Measurements from ENCODE around the gene SH3RF3.

The SH3RF3 gene

GRCh38 chr2:109387221-109387735 is 258.3 kb downstream of the SH3RF3 start:
- no peak for DNase-seq (ENCODE audit: low spot score in 2 of 2)
- H3K4me1 ChIP-seq = no peaks in the 10 kb centered on the region
- in situ Hi-C loops (cut with MboI; ENCODE audit: low sequenced_read_pairs) = no loop called here
- no peak overlapping the region for H3K4me3 ChIP-seq
- no peaks in the 10 kb centered on the region for H3K36me3 ChIP-seq (replicated peaks)
- no peaks in the 10 kb centered on the region for H3K9me3 ChIP-seq
- H3K27me3 ChIP-seq (ENCODE audit: low read depth) = no peaks in the 10 kb centered on the region

GRCh38 chr2:109387778-109388469 is 258.9 kb downstream of the SH3RF3 start:
- Histone ChIP-seq H3K4me1 (no peaks in the 10 kb centered on the region), H3K9me3 (no peaks in the 10 kb centered on the region), H3K27me3 (ENCODE audit: low read depth) (no peaks in the 10 kb centered on the region), H3K4me3 (no peak overlapping the region), H3K36me3 (replicated peaks) (no peaks in the 10 kb centered on the region)
- DNase-seq (ENCODE audit: low spot score in 2 of 2) = no peak
- in situ Hi-C loops (cut with MboI; ENCODE audit: low sequenced_read_pairs) = no loop called here

DNA sequence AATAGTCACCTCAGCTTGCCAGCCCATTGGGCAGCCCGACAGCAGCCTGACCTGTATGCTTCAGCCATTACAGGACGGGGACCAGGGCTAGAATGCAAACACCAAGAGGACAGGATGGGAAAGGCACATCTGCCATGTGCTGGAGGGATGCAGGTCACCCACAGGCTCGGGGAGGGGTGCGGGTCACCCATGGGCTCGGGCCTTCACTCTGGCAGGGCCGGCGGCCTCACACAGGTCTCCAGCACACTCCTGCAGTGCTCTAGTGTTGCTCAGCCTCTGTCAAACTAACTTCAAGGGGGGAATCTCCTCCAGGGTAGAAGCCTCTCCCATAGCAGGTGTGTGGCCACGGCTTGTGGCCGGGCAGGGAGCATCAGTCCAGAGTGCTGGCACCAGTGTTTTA is 262.2 kb downstream of the SH3RF3 start:
- Histone ChIP-seq H3K4me1 (no peaks in the 10 kb centered on the region), H3K36me3 (replicated peaks) (no peaks in the 10 kb centered on the region)
- DNase-seq (ENCODE audit: low spot score in 2 of 2) = no peak

DNA sequence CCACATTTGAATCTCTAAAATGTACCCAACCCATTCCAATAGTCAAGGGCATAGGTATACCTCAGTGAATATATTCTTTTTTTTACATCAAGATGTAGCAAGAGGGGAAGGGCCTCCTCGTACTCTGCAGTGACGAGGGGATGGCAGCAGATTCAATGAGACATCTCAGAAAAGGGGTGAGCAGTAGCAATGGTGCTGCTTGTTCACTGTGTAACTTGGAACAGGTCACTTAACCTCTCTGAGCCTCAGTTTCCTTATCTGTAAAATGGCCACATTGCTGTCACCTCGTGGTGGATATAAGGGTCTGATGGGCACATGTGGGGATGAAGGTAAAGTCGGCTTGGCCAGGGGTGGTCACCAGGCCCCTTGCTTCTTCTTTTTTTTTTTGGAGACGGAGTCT is 263.1 kb downstream of the SH3RF3 start:
- no peaks in the 10 kb centered on the region for H3K4me1 ChIP-seq
- H3K9me3 ChIP-seq = no peaks in the 10 kb centered on the region
- H3K27me3 ChIP-seq (ENCODE audit: low read depth) = no peaks in the 10 kb centered on the region
- no peak for DNase-seq (ENCODE audit: low spot score in 2 of 2)
- in situ Hi-C loops (cut with MboI; ENCODE audit: low sequenced_read_pairs) = no loop called here
- no peaks in the 10 kb centered on the region for H3K36me3 ChIP-seq (replicated peaks)
- H3K4me3 ChIP-seq = no peak overlapping the region

More for the DNA sequence above, 262.2 kb downstream of the SH3RF3 start:
- no peak overlapping the region for H3K4me3 ChIP-seq
- H3K9me3 ChIP-seq = no peaks in the 10 kb centered on the region
- no peaks in the 10 kb centered on the region for H3K27me3 ChIP-seq (ENCODE audit: low read depth)
- in situ Hi-C loops (cut with MboI; ENCODE audit: low sequenced_read_pairs) = no loop called here

- H3K4me1 ChIP-seq = no peaks in the 10 kb centered on the region
- H3K4me3 ChIP-seq = no peak overlapping the region
- no peaks in the 10 kb centered on the region for H3K27me3 ChIP-seq (ENCODE audit: low read depth)
- H3K9me3 ChIP-seq = no peaks in the 10 kb centered on the region
- H3K36me3 ChIP-seq (replicated peaks) = no peaks in the 10 kb centered on the region
- no peak for DNase-seq (ENCODE audit: low spot score in 2 of 2)
- in situ Hi-C loops (cut with MboI; ENCODE audit: low sequenced_read_pairs) = no loop called here
These were observed 264.0 kb downstream of the SH3RF3 start for GRCh38 chr2:109392816-109393661.

- Histone ChIP-seq H3K9me3 (no peaks in the 10 kb centered on the region), H3K27me3 (ENCODE audit: low read depth) (no peaks in the 10 kb centered on the region), H3K4me3 (no peak overlapping the region), H3K4me1 (no peaks in the 10 kb centered on the region), H3K36me3 (replicated peaks) (no peaks in the 10 kb centered on the region)
- in situ Hi-C loops (cut with MboI; ENCODE audit: low sequenced_read_pairs) = no loop called here
- DNase-seq (ENCODE audit: low spot score in 2 of 2) = no peak
These were observed 264.6 kb downstream of the SH3RF3 start for GRCh38 chr2:109393662-109393972.

DNA sequence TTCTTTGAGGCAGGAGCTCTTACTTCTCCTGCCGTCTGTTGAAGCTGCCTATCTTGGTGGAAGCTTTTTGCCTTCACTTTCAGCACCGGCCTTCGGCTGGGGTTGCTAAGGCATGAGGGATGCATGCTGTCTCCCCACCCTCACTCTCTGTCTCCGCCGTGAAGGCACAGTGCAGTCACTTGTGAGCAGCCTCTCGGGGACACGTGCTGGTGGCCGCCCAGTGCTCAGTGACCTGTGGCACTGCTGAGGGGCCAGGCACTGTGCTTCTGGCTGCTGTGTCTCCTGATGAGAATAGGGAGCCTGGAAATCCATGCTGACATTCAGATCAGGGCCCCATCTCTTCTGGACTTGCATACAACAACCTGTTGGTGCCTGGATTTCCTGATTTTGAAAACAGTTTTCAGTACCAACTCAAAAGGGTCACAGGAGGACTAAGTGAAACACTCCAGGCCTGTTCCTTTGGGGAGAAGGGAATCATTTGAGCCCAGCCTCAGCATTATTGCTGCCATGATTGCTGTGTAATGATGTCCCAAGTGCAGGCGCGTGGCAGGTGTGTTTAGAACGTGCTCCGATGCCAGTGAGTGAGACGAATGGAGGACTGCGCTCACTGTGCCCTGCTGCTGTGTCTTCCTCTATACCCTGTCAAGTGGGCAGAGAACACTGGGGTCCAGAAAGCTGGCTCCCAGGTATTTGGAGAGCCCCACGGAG is 266.6 kb downstream of the SH3RF3 start:
- no peak for DNase-seq (ENCODE audit: low spot score in 2 of 2)
- in situ Hi-C loops (cut with MboI; ENCODE audit: low sequenced_read_pairs) = no loop called here
- Histone ChIP-seq H3K27me3 (ENCODE audit: low read depth) (no peaks in the 10 kb centered on the region), H3K4me1 (no peaks in the 10 kb centered on the region), H3K9me3 (no peaks in the 10 kb centered on the region), H3K4me3 (no peak overlapping the region), H3K36me3 (replicated peaks) (no peaks in the 10 kb centered on the region)

- Histone ChIP-seq H3K4me3 (no peak overlapping the region), H3K9me3 (no peaks in the 10 kb centered on the region), H3K27me3 (ENCODE audit: low read depth) (no peaks in the 10 kb centered on the region), H3K4me1 (no peaks in the 10 kb centered on the region), H3K36me3 (replicated peaks) (no peaks in the 10 kb centered on the region)
- in situ Hi-C loops (cut with MboI; ENCODE audit: low sequenced_read_pairs) = no loop called here
- DNase-seq (ENCODE audit: low spot score in 2 of 2) = no peak
These were observed 267.5 kb downstream of the SH3RF3 start for GRCh38 chr2:109396202-109397180.

DNA sequence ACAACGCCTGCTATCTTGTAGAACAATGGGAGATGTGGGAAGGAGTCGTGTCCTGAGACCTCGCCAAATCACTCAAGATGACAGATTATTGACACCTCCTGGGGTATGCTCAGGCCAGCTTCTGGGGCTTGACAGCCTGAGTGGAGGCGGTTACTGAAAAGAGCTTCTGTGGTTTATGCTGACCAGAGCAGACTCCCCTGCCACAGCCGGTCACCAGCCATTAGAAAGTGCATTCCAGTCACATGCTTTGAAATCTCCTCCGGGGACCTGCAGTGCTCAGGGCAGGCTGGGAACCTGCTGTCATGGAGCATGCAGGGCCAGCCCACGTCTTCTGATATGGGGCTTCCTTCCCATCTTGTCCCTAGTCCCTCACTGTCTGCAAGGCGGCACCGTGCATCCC is 268.9 kb downstream of the SH3RF3 start:
- in situ Hi-C loops (cut with MboI; ENCODE audit: low sequenced_read_pairs) = no loop called here
- Histone ChIP-seq H3K4me1 (no peaks in the 10 kb centered on the region), H3K27me3 (ENCODE audit: low read depth) (no peaks in the 10 kb centered on the region), H3K36me3 (replicated peaks) (no peaks in the 10 kb centered on the region), H3K9me3 (no peaks in the 10 kb centered on the region), H3K4me3 (no peak overlapping the region)
- no peak for DNase-seq (ENCODE audit: low spot score in 2 of 2)

GRCh38 chr2:109398366-109399015 is 269.5 kb downstream of the SH3RF3 start:
- DNase-seq (ENCODE audit: low spot score in 2 of 2) = no peak
- in situ Hi-C loops (cut with MboI; ENCODE audit: low sequenced_read_pairs) = no loop called here
- no peak overlapping the region for H3K4me3 ChIP-seq
- H3K9me3 ChIP-seq = no peaks in the 10 kb centered on the region
- no peaks in the 10 kb centered on the region for H3K36me3 ChIP-seq (replicated peaks)
- H3K27me3 ChIP-seq (ENCODE audit: low read depth) = no peaks in the 10 kb centered on the region
- H3K4me1 ChIP-seq = no peaks in the 10 kb centered on the region

- Histone ChIP-seq H3K36me3 (replicated peaks) (no peaks in the 10 kb centered on the region), H3K27me3 (ENCODE audit: low read depth) (no peaks in the 10 kb centered on the region), H3K4me1 (no peaks in the 10 kb centered on the region), H3K9me3 (no peaks in the 10 kb centered on the region), H3K4me3 (no peak overlapping the region)
- in situ Hi-C loops (cut with MboI; ENCODE audit: low sequenced_read_pairs) = no loop called here
- no peak for DNase-seq (ENCODE audit: low spot score in 2 of 2)
These were observed 270.1 kb downstream of the SH3RF3 start for GRCh38 chr2:109399066-109399465.

- no peak overlapping the region for H3K4me3 ChIP-seq
- no peaks in the 10 kb centered on the region for H3K36me3 ChIP-seq (replicated peaks)
- H3K27me3 ChIP-seq (ENCODE audit: low read depth) = no peaks in the 10 kb centered on the region
- DNase-seq (ENCODE audit: low spot score in 2 of 2) = no peak
- no peaks in the 10 kb centered on the region for H3K9me3 ChIP-seq
- in situ Hi-C loops (cut with MboI; ENCODE audit: low sequenced_read_pairs) = no loop called here
- H3K4me1 ChIP-seq = no peaks in the 10 kb centered on the region
These were observed 271.1 kb downstream of the SH3RF3 start for GRCh38 chr2:109400102-109400501.

DNA sequence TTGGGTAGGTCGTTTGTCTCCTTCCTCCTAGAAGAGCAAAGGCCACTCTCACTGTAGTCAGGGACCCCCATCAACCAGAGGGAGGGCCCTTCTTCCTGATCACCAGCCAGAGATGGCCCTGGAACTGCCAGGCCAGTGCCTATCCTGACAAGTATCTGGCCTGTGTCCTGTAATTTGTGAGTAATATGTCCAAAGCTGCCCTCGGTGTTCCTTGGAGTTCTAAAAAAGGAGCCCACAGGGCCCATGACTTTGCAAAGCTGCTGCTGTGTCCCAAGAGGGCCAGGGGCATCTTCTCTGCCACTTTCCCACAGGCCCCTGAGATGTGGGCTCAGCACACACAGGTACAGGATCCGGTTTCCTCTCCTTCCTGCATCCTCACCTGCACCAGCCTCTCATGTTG is 272.4 kb downstream of the SH3RF3 start:
- H3K4me1 ChIP-seq = no peaks in the 10 kb centered on the region
- in situ Hi-C loops (cut with MboI; ENCODE audit: low sequenced_read_pairs) = no loop called here
- DNase-seq (ENCODE audit: low spot score in 2 of 2) = no peak

More for the DNA sequence above, 272.4 kb downstream of the SH3RF3 start:
- Histone ChIP-seq H3K4me3 (no peak overlapping the region), H3K9me3 (no peaks in the 10 kb centered on the region), H3K27me3 (ENCODE audit: low read depth) (no peaks in the 10 kb centered on the region), H3K36me3 (replicated peaks) (no peaks in the 10 kb centered on the region)

Measured in HAP-1 (cell line).